Prostate gland (tissue), 2 donors: ENCODE measurements around the gene USP25.

Experiments
- CTCF ChIP-seq, 4 experiments: fragments of 200-600 bp in 2 of 4; fragments of 450-650 bp in 2 of 4; sonication (generic) in 2 of 4; IDR thresholded peaks; 1 replicate in 3 of 4; 2 replicates in 1 of 4; pipeline ENCODE4 v1.5.1; 2016 to 2019; ENCODE audit warnings: antibody characterized with exemption in 4 of 4, mild to moderate bottlenecking in 2 of 4, moderate library complexity in 2 of 4
- POLR2A ChIP-seq: fragments of 450-650 bp; IDR thresholded peaks from one replicate; pipeline ENCODE4 v1.6.1; 2016; ENCODE audit warnings: antibody characterized with exemption, mild to moderate bottlenecking
- POLR2AphosphoS5 ChIP-seq: sonication (generic); formaldehyde crosslinking; IDR thresholded peaks from one replicate; pipeline ENCODE4 v1.6.1; 2017; ENCODE audit warnings: antibody characterized with exemption

DNA sequence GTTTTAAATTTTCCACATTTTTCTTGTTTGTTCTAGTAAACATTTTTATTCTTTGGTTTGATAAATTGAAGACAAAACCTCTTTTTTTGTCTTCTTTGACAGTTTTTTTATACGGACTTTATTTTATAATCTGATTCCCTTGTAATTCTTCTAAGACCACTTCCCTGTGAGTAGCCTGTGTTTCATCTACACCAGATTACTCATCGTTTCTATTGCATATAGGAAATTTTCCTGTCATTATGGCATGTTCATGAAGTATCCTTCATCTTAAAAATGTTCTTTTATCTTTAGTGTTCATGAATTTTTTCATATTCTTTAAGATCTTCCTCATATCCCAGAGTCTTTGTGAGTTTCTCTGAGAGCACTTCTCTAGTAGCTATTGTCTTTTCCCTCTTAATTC is 109.8 kb downstream of the USP25 start:
- no peak for TF ChIP-seq CTCF (IDR thresholded peaks at IDR 0.05)
- no peak for TF ChIP-seq POLR2AphosphoS5
- TF ChIP-seq POLR2A = no peak
